MM.1S (cell line): ENCODE results near the gene JUN.

ENCODE experiments used
- DNase-seq: peaks from one replicate; pipeline ENCODE4 v3.0.0-alpha.2; 2015
- H2AFZ ChIP-seq: fragments of 300-600 bp; sonication (generic); 2 replicates; pipeline ENCODE4 v1.6.0; 2016; ENCODE audit warnings: antibody characterized with exemption, low read length
- H3F3A ChIP-seq: fragments of 300-600 bp; sonication (generic); 2 replicates; pipeline ENCODE4 v1.6.1; 2016; ENCODE audit warnings: mild to moderate bottlenecking, antibody characterized with exemption, low read length, moderate library complexity, mixed read lengths; ENCODE audit not compliant: insufficient read depth
- H3K27ac ChIP-seq: fragments of 300-600 bp; sonication (generic); 2 replicates; pipeline ENCODE4 v1.5.1; 2016; ENCODE audit warnings: mild to moderate bottlenecking, low read length
- H3K27me3 ChIP-seq: fragments of 300-600 bp; sonication (generic); replicated peaks from 2 replicates; pipeline ENCODE4 v1.6.0; 2016; ENCODE audit warnings: low read length; ENCODE audit not compliant: insufficient read depth
- H3K36me3 ChIP-seq: fragments of 300-600 bp; sonication (generic); replicated peaks from 2 replicates; pipeline ENCODE4 v1.6.1; 2016; ENCODE audit warnings: mild to moderate bottlenecking, low read length, mixed read lengths; ENCODE audit not compliant: insufficient read depth
- H3K4me1 ChIP-seq: fragments of 300-600 bp; sonication (generic); 2 replicates; pipeline ENCODE4 v1.6.1; 2016; ENCODE audit warnings: low read length, mixed read lengths
- H3K4me2 ChIP-seq: fragments of 300-600 bp; sonication (generic); 2 replicates; pipeline ENCODE4 v1.6.0; 2016; ENCODE audit warnings: low read depth, low read length
- H3K4me3 ChIP-seq: fragments of 300-600 bp; sonication (generic); 2 replicates; pipeline ENCODE4 v1.5.1; 2016; ENCODE audit warnings: low read length, mixed read lengths
- H3K79me2 ChIP-seq: fragments of 300-600 bp; sonication (generic); 2 replicates; pipeline ENCODE4 v1.6.1; 2016; ENCODE audit warnings: mixed run types, low read length, mixed read lengths
- H3K9ac ChIP-seq: fragments of 300-600 bp; sonication (generic); 2 replicates; pipeline ENCODE4 v1.6.1; 2016; ENCODE audit warnings: low read length, mixed read lengths
- H3K9me2 ChIP-seq: fragments of 300-600 bp; sonication (generic); replicated peaks from 2 replicates; pipeline ENCODE4 v1.6.1; 2016; ENCODE audit warnings: mild to moderate bottlenecking, low read length, mixed read lengths; ENCODE audit not compliant: insufficient read depth
- H3K9me3 ChIP-seq: fragments of 300-600 bp; sonication (generic); replicated peaks from 2 replicates; pipeline ENCODE4 v1.6.1; 2016; ENCODE audit warnings: mild to moderate bottlenecking, low read length, mixed read lengths; ENCODE audit not compliant: insufficient read depth
- H4K20me1 ChIP-seq: fragments of 300-600 bp; sonication (generic); 2 replicates; pipeline ENCODE4 v1.6.1; 2016; ENCODE audit warnings: mild to moderate bottlenecking, low read length, moderate library complexity, mixed read lengths; ENCODE audit not compliant: insufficient read depth
- EZH2 ChIP-seq: fragments of 300-600 bp; sonication (generic); optimal IDR thresholded peaks from 2 replicates; pipeline ENCODE3; 2017; ENCODE audit warnings: low read depth, mild to moderate bottlenecking, antibody characterized with exemption, low read length, mixed read lengths
- EZH2phosphoT487 ChIP-seq: fragments of 300-600 bp; sonication (generic); IDR thresholded peaks from 2 replicates; pipeline ENCODE4 v1.6.1; 2018; ENCODE audit warnings: antibody characterized with exemption, low read length
- TF ChIP-seq, protein P1 (sequence below): fragments of 300-600 bp; sonication (generic); IDR thresholded peaks from 2 replicates; pipeline ENCODE4 v1.5.1; 2016; ENCODE audit warnings: antibody characterized with exemption, low read length, mixed read lengths

The JUN gene

DNA sequence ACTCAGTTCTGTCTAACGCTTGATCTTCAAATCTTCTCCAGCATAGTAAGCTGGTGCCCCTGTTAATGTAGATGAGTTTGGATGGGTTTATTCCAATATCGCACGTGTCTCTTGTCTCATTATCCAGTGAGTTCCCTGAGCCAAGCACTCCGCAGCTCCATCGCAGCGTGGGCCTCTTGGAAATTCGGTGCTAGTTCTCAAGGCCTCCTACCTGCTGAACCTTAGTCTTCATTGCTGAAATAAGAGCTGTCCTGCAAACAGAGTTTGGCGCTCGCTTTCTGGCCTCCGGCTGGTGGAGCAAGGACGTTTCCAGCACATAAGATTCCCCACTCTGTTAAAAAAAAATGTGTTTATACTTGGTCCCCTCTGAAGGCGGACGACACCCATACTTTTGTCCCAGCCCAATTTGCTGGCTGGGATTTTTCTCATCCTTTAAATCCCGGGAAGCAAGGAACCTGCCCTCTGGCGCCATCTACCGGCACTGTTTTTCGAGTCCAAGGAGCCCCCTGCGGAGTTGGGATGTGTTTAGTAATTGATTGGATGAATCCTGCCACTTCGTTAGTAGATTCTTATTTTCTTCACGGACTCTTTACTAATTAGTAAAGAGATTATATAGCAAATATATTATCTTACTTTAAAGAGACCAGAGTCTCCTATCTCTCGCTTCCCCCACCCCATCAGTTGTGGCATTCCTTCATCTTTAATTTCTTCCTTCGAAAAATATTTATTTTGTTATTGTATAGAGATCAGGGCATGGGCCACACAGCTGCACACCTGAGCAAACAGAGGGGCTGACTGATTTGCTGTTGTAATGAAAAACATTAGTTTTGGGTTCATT, 14.7 kb downstream of the JUN start:
- no peak overlapping the region for H3K4me3 ChIP-seq
- H3K4me2 ChIP-seq = no peak overlapping the region
- no peak overlapping the region for H2AFZ ChIP-seq
- no peaks in the 10 kb centered on the region for H4K20me1 ChIP-seq
- TF ChIP-seq, protein P1, sequence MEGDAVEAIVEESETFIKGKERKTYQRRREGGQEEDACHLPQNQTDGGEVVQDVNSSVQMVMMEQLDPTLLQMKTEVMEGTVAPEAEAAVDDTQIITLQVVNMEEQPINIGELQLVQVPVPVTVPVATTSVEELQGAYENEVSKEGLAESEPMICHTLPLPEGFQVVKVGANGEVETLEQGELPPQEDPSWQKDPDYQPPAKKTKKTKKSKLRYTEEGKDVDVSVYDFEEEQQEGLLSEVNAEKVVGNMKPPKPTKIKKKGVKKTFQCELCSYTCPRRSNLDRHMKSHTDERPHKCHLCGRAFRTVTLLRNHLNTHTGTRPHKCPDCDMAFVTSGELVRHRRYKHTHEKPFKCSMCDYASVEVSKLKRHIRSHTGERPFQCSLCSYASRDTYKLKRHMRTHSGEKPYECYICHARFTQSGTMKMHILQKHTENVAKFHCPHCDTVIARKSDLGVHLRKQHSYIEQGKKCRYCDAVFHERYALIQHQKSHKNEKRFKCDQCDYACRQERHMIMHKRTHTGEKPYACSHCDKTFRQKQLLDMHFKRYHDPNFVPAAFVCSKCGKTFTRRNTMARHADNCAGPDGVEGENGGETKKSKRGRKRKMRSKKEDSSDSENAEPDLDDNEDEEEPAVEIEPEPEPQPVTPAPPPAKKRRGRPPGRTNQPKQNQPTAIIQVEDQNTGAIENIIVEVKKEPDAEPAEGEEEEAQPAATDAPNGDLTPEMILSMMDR = peak; percentile 72
- no peak for TF ChIP-seq EZH2phosphoT487
- no peaks in the 10 kb centered on the region for H3K9me3 ChIP-seq
- H3K9ac ChIP-seq = no peak overlapping the region
- H3K27me3 ChIP-seq = no peaks in the 10 kb centered on the region
- H3K4me1 ChIP-seq = peaks cover 20% of the 10 kb centered on the region
- no peaks in the 10 kb centered on the region for H3K9me2 ChIP-seq
- H3F3A ChIP-seq = peaks cover 8% of the 10 kb centered on the region
- H3K36me3 ChIP-seq = no peaks in the 10 kb centered on the region
- no peaks in the 10 kb centered on the region for H3K79me2 ChIP-seq
- H3K27ac ChIP-seq = no peak overlapping the region
- DNase-seq = no peak

DNA sequence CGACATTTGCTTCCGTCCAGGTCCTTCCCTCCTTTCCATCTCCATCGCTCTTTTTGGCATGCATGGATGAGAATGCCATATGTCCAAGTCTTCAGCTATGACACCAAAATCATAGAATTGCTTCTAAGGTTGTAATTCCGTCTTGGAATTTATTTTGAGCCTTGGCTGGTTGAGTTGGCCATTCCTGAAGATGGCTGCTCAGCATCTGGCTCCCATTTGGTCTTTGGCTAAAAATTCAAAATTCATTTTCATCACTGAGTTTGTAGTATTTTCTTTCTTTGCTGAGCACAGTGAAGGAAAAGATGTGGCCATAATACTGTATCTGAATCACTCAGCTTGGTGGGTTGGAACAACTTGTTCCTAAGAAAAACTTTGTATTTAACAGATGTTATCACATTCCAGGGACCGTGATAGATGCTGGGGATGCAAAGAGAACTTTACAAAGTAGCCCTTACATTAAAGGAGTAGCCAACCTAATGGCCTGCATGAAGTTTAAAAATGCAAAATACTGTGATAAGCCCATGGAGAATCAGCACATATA, 15.6 kb downstream of the JUN start:
- Histone ChIP-seq H3K27me3 (no peaks in the 10 kb centered on the region), H3K79me2 (no peaks in the 10 kb centered on the region), H3K4me3 (no peak overlapping the region), H3K36me3 (no peaks in the 10 kb centered on the region), H3K4me2 (no peak overlapping the region), H3K9me2 (no peaks in the 10 kb centered on the region), H3K27ac (no peak overlapping the region), H2AFZ (no peak overlapping the region), H4K20me1 (no peaks in the 10 kb centered on the region), H3K9me3 (no peaks in the 10 kb centered on the region), H3K4me1 (peaks cover 11% of the 10 kb centered on the region), H3K9ac (no peak overlapping the region), H3F3A (no peaks in the 10 kb centered on the region)
- DNase-seq = no peak
- no peak for TF ChIP-seq EZH2
- TF ChIP-seq, protein P1 = no peak
- TF ChIP-seq EZH2phosphoT487 = no peak

DNA sequence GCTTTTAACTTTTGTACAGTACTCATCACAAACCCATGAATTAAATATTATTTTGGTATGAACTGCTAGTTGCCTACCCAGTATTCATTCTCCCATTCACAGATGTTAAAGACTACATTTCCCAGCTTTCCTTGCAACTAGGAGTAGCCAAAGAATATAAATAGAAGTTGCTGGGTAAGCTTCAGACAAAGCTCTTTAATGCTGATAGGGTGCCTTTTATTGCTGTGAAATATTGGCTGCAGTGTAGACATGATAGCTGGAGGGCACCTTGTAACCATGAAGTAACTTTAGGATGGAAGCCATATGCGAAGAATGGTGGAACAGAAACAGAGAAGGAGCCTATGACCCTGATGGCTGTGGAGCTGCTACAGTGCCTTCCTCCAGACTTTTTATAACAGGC, 16.7 kb downstream of the JUN start:
- H3K36me3 ChIP-seq = no peaks in the 10 kb centered on the region
- no peaks in the 10 kb centered on the region for H3K9me3 ChIP-seq
- TF ChIP-seq EZH2phosphoT487 (no peak), EZH2 (no peak)
- TF ChIP-seq, protein P1 = no peak
- no peak overlapping the region for H3K27ac ChIP-seq
- no peaks in the 10 kb centered on the region for H4K20me1 ChIP-seq
- no peaks in the 10 kb centered on the region for H3K79me2 ChIP-seq
- no peak overlapping the region for H3K9ac ChIP-seq
- DNase-seq = no peak
- H3K27me3 ChIP-seq = no peaks in the 10 kb centered on the region
- no peak overlapping the region for H3K4me3 ChIP-seq
- no peaks in the 10 kb centered on the region for H3F3A ChIP-seq
- no peaks in the 10 kb centered on the region for H3K9me2 ChIP-seq
- H3K4me1 ChIP-seq = 0 out of 2 replicates have a peak, but pooled peaks cover under 1% of the 10 kb centered on the region
- no peak overlapping the region for H2AFZ ChIP-seq
- H3K4me2 ChIP-seq = no peak overlapping the region
